SH-SY5Y (cell line): ENCODE data around the gene TRIM6.

Experiments used
- GATA2 ChIP-seq: IDR thresholded peaks from 2 replicates; pipeline ENCODE4 v1.6.1; 2011; ENCODE audit warnings: mild to moderate bottlenecking, low read depth, low read length
- GATA3 ChIP-seq: IDR thresholded peaks from 2 replicates; pipeline ENCODE4 v1.6.1; 2011; ENCODE audit warnings: low read depth, mild to moderate bottlenecking, low read length, moderate library complexity

- TF ChIP-seq GATA2: no peak
- TF ChIP-seq GATA3: no peak
These were observed 14.0 kb downstream of the TRIM6 start for GRCh38 chr11:5610446-5610845.
